Adrenal gland (tissue), 5 donors: ENCODE results near the gene ARL3.

Experiments
- CTCF ChIP-seq, 6 experiments: fragments of 450-650 bp in 4 of 6; fragments of 200-600 bp in 2 of 6; sonication (generic) in 1 of 6; IDR thresholded peaks; 1 replicate in 5 of 6; 2 replicates in 1 of 6; pipeline versions ENCODE4 v1.5.1 to v1.8.0; 2016 to 2021; ENCODE audit warnings: antibody characterized with exemption in 6 of 6, mild to moderate bottlenecking in 2 of 6, moderate library complexity in 1 of 6
- POLR2A ChIP-seq, 2 donors: fragments of 450-650 bp; IDR thresholded peaks; one replicate each; pipeline ENCODE4 v1.6.1; 2017; ENCODE audit warnings: antibody characterized with exemption in 2 of 2, mild to moderate bottlenecking in 2 of 2, moderate library complexity in 1 of 2
- donor health status: DM: no; HTN: no; CAD: no.

- TF ChIP-seq CTCF (IDR thresholded peaks at IDR 0.05) (no peak), POLR2A (IDR thresholded peaks at IDR 0.05) (no peak)
Measured at GRCh38 chr10:102710609-102711008, 3.6 kb downstream of the ARL3 start.
